ENCODE data around the gene TACSTD2. TPM values are rescaled to one million over a fixed set of nuclear protein-coding genes. Genes with fewer than 3 reads are reported as not detected.

Gene TACSTD2, protein sequence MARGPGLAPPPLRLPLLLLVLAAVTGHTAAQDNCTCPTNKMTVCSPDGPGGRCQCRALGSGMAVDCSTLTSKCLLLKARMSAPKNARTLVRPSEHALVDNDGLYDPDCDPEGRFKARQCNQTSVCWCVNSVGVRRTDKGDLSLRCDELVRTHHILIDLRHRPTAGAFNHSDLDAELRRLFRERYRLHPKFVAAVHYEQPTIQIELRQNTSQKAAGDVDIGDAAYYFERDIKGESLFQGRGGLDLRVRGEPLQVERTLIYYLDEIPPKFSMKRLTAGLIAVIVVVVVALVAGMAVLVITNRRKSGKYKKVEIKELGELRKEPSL
- total RNA-seq (2012; rRNA removed) = not detected in 2 replicates
- not detected in 2 replicates for polyA plus RNA-seq (2012; rRNA removed)
- 0.02 TPM in 1 of 2 replicates, not detected in the other for polyA plus RNA-seq (2012; cell fraction: cytosol; rRNA removed)
- 0.05 TPM in 1 of 2 replicates, not detected in the other for polyA plus RNA-seq (2012; cell fraction: nucleus; rRNA removed; ENCODE audit: low replicate concordance)
- Bru-seq, nascent RNA = percentile 35 among the genes with signal in this experiment
- BruChase-seq, experiment 1, labeled RNA remaining after a 6-hour chase = percentile 27 among the genes with signal in this experiment
- percentile 23 among the genes with signal in this experiment for BruChase-seq, experiment 2, labeled RNA remaining after a 2-hour chase
- long read RNA-seq = 0 reads

DNA sequence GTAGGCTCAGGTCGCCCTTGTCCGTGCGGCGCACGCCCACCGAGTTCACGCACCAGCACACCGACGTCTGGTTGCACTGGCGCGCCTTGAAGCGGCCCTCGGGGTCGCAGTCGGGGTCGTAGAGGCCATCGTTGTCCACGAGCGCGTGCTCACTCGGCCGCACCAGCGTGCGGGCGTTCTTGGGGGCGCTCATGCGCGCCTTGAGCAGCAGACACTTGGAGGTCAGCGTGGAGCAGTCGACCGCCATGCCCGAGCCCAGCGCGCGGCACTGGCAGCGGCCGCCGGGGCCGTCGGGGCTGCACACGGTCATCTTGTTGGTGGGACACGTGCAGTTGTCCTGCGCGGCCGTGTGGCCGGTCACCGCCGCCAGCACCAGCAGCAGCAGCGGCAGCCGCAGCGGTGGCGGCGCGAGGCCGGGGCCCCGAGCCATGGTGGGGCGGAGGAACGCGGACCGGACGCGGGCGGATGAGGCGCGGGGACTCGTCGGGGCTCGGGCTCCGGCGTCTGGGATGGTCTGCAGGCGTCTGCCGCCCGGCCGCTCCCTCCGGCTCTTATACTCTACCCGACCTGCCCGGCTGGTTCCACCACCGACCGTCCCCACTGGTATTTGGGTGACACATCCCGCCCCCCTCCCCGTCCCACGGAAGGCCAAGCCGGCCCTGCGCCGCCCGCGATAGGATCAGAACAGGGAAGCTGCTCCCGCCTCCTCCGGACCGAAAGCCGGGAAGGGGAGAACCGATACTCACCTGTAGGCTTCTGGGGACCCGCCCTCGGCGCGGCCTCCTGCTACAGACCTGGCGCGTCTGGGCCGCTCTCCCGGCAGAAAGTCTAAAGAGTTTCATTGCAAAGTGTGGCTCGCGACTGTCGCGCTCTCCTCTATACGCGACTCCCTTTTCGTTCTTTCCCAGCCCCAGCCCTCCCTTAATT lies at the start of gene TACSTD2:
TSS of gene TACSTD2 (minus strand) at position 526 of the 927 bp plus-strand sequence. CDS start at position 430, 96 bp downstream.
- ChIA-PET CTCF (interaction anchor here (0.6 kb wide), 1 partner anchor 30 kb away, joined by 3 read pairs; the partner anchor contains the start of gene OMA1), POLR2A (ENCODE audit: unreplicated experiment) (no interaction called here)
- BruUV-seq (replicated peaks) = no TSS peak
- Histone ChIP-seq H3K79me1 (ENCODE audit: low read depth in 1 of 2, low read length in 2 of 2) (no peaks in the 10 kb centered on the region), H3K9me3 (ENCODE audit: control insufficient read depth, insufficient read depth, low read length) (peaks cover 10% of the 10 kb centered on the region), H3K36me3 (ENCODE audit: control insufficient read depth, insufficient read depth, low read length) (no peaks in the 10 kb centered on the region), H3K23ac (ENCODE audit: low read depth, low read length) (peak within 1 kb of the TSS; percentile 13; the same call in 1 of the 2 replicates), H3K9me1 (ENCODE audit: insufficient read depth, low read length) (no peaks in the 10 kb centered on the region), H2BK20ac (ENCODE audit: low read depth, low read length) (no peak within 1 kb of the TSS), H3K4me2 (ENCODE audit: low read depth, low read length) (no peak within 1 kb of the TSS; the same call in 1 of the 2 replicates), H3K27ac (ENCODE audit: insufficient read depth, low read length) (no peak within 1 kb of the TSS), H4K20me1 (ENCODE audit: insufficient read depth, low read length) (no peaks in the 10 kb centered on the region), H3K14ac (replicated peaks; ENCODE audit: low read depth, low read length) (no peak within 1 kb of the TSS), H2BK15ac (ENCODE audit: low read depth, low read length) (no peak within 1 kb of the TSS), H3K18ac (ENCODE audit: low read depth, low read length) (no peak within 1 kb of the TSS), H3K9ac (ENCODE audit: low read depth, low read length) (no peak within 1 kb of the TSS), H4K5ac (ENCODE audit: low read depth, low read length) (no peak within 1 kb of the TSS), H3K4me3 (ENCODE audit: insufficient read depth, low read depth, low read length) (no peak within 1 kb of the TSS), H4K91ac (ENCODE audit: insufficient read depth, low read depth, low read length) (no peak within 1 kb of the TSS), H2AK5ac (ENCODE audit: low read depth, low read length) (no peak within 1 kb of the TSS), H3K4me1 (ENCODE audit: control insufficient read depth, insufficient read depth, low read length) (peaks cover 2% of the 10 kb centered on the region; the same call in 1 of the 2 replicates), H2BK120ac (ENCODE audit: low read depth, low read length) (no peak within 1 kb of the TSS), H2BK5ac (ENCODE audit: low read depth, low read length, poor library complexity, severe bottlenecking) (no peak within 1 kb of the TSS), H2AFZ (replicated peaks; ENCODE audit: low read length, poor library complexity) (peak within 1 kb of the TSS; percentile 81), H3K4ac (ENCODE audit: low read depth, low read length) (no peak within 1 kb of the TSS), H4K8ac (ENCODE audit: low read depth in 2 of 2, low read length in 2 of 2) (no peak within 1 kb of the TSS), H3K56ac (ENCODE audit: extremely low read depth, insufficient read depth, low read length) (no peak within 1 kb of the TSS), H2AK9ac (replicated peaks; ENCODE audit: low read depth, low read length, poor library complexity) (peak within 1 kb of the TSS; percentile 39), H3K27me3 (ENCODE audit: control insufficient read depth, insufficient read depth, low read length) (peaks cover 56% of the 10 kb centered on the region)
- TF ChIP-seq MXI1 (IDR thresholded peaks at IDR 0.05; ENCODE audit: borderline replicate concordance, low read depth, low read length) (no peak), BHLHE40 (IDR thresholded peaks at IDR 0.05; ENCODE audit: low read depth, low read length) (no peak), FOS (IDR thresholded peaks at IDR 0.05; ENCODE audit: low read depth, low read length) (no peak)
- TF ChIP-seq, protein P1, sequence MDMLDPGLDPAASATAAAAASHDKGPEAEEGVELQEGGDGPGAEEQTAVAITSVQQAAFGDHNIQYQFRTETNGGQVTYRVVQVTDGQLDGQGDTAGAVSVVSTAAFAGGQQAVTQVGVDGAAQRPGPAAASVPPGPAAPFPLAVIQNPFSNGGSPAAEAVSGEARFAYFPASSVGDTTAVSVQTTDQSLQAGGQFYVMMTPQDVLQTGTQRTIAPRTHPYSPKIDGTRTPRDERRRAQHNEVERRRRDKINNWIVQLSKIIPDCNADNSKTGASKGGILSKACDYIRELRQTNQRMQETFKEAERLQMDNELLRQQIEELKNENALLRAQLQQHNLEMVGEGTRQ (IDR thresholded peaks at IDR 0.05; ENCODE audit: low read depth, low read length) = no peak
- TF ChIP-seq, protein P2, sequence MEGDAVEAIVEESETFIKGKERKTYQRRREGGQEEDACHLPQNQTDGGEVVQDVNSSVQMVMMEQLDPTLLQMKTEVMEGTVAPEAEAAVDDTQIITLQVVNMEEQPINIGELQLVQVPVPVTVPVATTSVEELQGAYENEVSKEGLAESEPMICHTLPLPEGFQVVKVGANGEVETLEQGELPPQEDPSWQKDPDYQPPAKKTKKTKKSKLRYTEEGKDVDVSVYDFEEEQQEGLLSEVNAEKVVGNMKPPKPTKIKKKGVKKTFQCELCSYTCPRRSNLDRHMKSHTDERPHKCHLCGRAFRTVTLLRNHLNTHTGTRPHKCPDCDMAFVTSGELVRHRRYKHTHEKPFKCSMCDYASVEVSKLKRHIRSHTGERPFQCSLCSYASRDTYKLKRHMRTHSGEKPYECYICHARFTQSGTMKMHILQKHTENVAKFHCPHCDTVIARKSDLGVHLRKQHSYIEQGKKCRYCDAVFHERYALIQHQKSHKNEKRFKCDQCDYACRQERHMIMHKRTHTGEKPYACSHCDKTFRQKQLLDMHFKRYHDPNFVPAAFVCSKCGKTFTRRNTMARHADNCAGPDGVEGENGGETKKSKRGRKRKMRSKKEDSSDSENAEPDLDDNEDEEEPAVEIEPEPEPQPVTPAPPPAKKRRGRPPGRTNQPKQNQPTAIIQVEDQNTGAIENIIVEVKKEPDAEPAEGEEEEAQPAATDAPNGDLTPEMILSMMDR (conservative IDR thresholded peaks at IDR 0.05; ENCODE audit: low read depth, low read length) = no peak
- in situ Hi-C loops (cut with MboI; ENCODE audit: low sequenced_read_pairs) (no loop called here), intact Hi-C loops (cut with micrococcal nuclease) (no loop called here), dilution Hi-C loops (cut with HindIII; ENCODE audit: low sequenced_read_pairs, unreplicated experiment) (no loop called here)
- 20% methylated on average over 42 of the region's 107 CpGs; no CpG with 5 or more reads in 1 of the 2 experiments for WGBS, 2 experiments (ENCODE audit: extremely low coverage in 2 of 2, insufficient read length in 1 of 2)
- DNase-seq (no peak), ATAC-seq (ENCODE audit: low read depth) (peak; percentile 30; the same call in 1 of the 2 replicates)

Data from IMR-90 (cell line).